Prostate gland (tissue), 2 donors: ENCODE data around the gene CYSLTR1. TPM values are rescaled to one million over a fixed set of nuclear protein-coding genes. Genes with fewer than 3 reads are reported as not detected.

Source experiments
- DNase-seq: peaks from one replicate; pipeline ENCODE4 v3.0.0-alpha.2; 2019; ENCODE audit warnings: low spot score
- H3K27ac ChIP-seq, 2 donors: fragments of 200-600 bp; sonication (generic); 2 replicates each; pipeline ENCODE4 v1.5.1; 2017 to 2019
- H3K27me3 ChIP-seq: fragments of 200-600 bp; sonication (generic); replicated peaks from 2 replicates; pipeline ENCODE4 v1.5.1; 2019; ENCODE audit not compliant: insufficient read depth
- H3K36me3 ChIP-seq, 2 donors: fragments of 200-600 bp; sonication (generic); 1 replicate in 1 of 2; 2 replicates in 1 of 2; pipeline versions ENCODE4 v1.5.1 to v1.8.1; 2017 to 2019
- H3K4me1 ChIP-seq: fragments of 200-600 bp; sonication (generic); replicated peaks from 2 replicates; pipeline ENCODE4 v1.5.1; 2019
- H3K4me3 ChIP-seq, 2 donors: fragments of 200-600 bp; sonication (generic); 2 replicates each; pipeline ENCODE4 v1.5.1; 2017 to 2019
- H3K9me3 ChIP-seq: fragments of 200-600 bp; sonication (generic); 2 replicates; pipeline ENCODE4 v1.5.1; 2017
- POLR2A ChIP-seq: fragments of 450-650 bp; IDR thresholded peaks from one replicate; pipeline ENCODE4 v1.6.1; 2016; ENCODE audit warnings: antibody characterized with exemption, mild to moderate bottlenecking
- POLR2AphosphoS5 ChIP-seq: sonication (generic); formaldehyde crosslinking; IDR thresholded peaks from one replicate; pipeline ENCODE4 v1.6.1; 2017; ENCODE audit warnings: antibody characterized with exemption
- WGBS: methylation state at CpG from one replicate; pipeline ENCODE4 v1.1.5; 2018; 5-methylcytosine and 5-hydroxymethylcytosine counted together
- intact Hi-C: fragments of 100-400 bp; cut with DNase I; formaldehyde crosslinking; loops from one replicate; pipeline ENCODE4 v1.14.2; 2022
- total RNA-seq, 2 donors: library from RNA; depleted of rRNA; stranded (reverse); fragments of >200 nt; gene quantifications; one replicate each; pipeline ENCODE4 v1.1.0, GENCODE V29; 2016
- TF ChIP-seq, protein P1 (sequence below), 4 experiments: fragments of 200-600 bp in 2 of 4; fragments of 450-650 bp in 2 of 4; sonication (generic) in 2 of 4; IDR thresholded peaks; 1 replicate in 3 of 4; 2 replicates in 1 of 4; pipeline ENCODE4 v1.5.1; 2016 to 2019; ENCODE audit warnings: antibody characterized with exemption in 4 of 4, mild to moderate bottlenecking in 2 of 4, moderate library complexity in 2 of 4

Gene CYSLTR1
- total RNA-seq, 2 donors from 2014 or later, result 0.97 to 1.5 TPM

GRCh38 chrX:78333521-78333920, 6.1 kb upstream of the CYSLTR1 start:
- intact Hi-C loops, result no loop called here

DNA sequence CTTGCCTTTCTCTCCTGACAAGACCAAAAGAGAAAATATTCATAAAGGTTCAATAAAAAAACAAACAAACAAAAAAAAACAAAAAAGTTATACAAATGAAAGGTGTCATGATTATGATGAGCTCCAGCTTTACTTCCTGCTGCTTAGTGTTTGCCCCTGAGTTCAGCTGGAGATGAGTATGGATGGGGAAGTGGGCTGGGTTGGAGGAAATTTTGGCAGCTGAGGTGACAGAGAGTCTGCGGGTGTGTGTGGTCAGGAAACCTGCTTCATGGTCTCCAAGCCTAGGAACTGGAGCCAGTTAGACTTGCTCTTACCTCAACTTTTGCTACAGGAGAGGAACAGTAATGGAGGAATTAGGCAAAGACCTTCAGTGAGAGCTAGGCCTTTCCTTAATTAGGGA, 4.3 kb upstream of the CYSLTR1 start:
- intact Hi-C loops, result no loop called here
- Histone ChIP-seq H3K4me3 (no peak overlapping the region), H3K36me3 (no peaks in the 10 kb centered on the region), H3K4me1 (no peaks in the 10 kb centered on the region), H3K27ac (no peak overlapping the region), H3K27me3 (no peaks in the 10 kb centered on the region), H3K9me3 (no peaks in the 10 kb centered on the region)
- 71% methylated on average over 1 of the region's 1 CpG for WGBS
- TF ChIP-seq POLR2A (no peak), POLR2AphosphoS5 (no peak)
- TF ChIP-seq, protein P1, sequence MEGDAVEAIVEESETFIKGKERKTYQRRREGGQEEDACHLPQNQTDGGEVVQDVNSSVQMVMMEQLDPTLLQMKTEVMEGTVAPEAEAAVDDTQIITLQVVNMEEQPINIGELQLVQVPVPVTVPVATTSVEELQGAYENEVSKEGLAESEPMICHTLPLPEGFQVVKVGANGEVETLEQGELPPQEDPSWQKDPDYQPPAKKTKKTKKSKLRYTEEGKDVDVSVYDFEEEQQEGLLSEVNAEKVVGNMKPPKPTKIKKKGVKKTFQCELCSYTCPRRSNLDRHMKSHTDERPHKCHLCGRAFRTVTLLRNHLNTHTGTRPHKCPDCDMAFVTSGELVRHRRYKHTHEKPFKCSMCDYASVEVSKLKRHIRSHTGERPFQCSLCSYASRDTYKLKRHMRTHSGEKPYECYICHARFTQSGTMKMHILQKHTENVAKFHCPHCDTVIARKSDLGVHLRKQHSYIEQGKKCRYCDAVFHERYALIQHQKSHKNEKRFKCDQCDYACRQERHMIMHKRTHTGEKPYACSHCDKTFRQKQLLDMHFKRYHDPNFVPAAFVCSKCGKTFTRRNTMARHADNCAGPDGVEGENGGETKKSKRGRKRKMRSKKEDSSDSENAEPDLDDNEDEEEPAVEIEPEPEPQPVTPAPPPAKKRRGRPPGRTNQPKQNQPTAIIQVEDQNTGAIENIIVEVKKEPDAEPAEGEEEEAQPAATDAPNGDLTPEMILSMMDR (IDR thresholded peaks at IDR 0.05), result no peak
- no peak for DNase-seq

More at GRCh38 chrX:78333521-78333920, 6.1 kb upstream of the CYSLTR1 start:
- Histone ChIP-seq H3K4me1 (no peaks in the 10 kb centered on the region), H3K27ac (peak overlapping the region in 1 of 2 donors; percentile 23), H3K9me3 (no peaks in the 10 kb centered on the region), H3K4me3 (no peak overlapping the region), H3K27me3 (no peaks in the 10 kb centered on the region), H3K36me3 (no peaks in the 10 kb centered on the region)
- TF ChIP-seq POLR2A (no peak), POLR2AphosphoS5 (peak; percentile 67)
- TF ChIP-seq, protein P1 (IDR thresholded peaks at IDR 0.05), result no peak
- DNase-seq, result peak; percentile 7

GRCh38 chrX:78330540-78330939, 3.1 kb upstream of the CYSLTR1 start:
- TF ChIP-seq, protein P1 (IDR thresholded peaks at IDR 0.05), result no peak
- TF ChIP-seq POLR2A, result no peak
- no peak for TF ChIP-seq POLR2AphosphoS5

DNA sequence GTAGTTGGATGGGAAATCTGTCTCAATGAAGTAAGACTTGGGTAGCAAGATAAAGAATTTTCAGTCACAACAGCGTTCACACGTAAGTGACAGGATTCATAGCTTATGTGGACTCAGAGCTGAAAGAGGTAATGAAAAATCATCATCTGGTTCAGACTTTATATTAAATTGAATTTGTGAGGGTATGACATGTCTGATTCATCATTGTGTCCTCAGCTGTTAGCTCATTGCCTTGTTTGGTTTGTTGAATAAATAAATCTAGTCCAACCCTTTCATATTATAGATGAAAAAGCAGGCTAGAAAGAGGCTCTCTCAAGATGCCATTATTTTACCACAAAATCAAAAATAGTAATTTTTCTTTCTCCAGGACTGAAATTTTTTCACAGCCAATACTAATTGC, 2.7 kb upstream of the CYSLTR1 start:
- no peak for TF ChIP-seq POLR2AphosphoS5
- no peak for TF ChIP-seq POLR2A
- TF ChIP-seq, protein P1 (IDR thresholded peaks at IDR 0.05), result no peak
- Histone ChIP-seq H3K4me3 (no peak overlapping the region), H3K27me3 (no peaks in the 10 kb centered on the region), H3K9me3 (no peaks in the 10 kb centered on the region), H3K36me3 (no peaks in the 10 kb centered on the region), H3K4me1 (no peaks in the 10 kb centered on the region), H3K27ac (peak overlapping the region in 1 of 2 donors; percentile 50)
- intact Hi-C loops, result no loop called here
- DNase-seq, result no peak
- 73% methylated on average over 2 of the region's 2 CpGs for WGBS

More at GRCh38 chrX:78330540-78330939, 3.1 kb upstream of the CYSLTR1 start:
- Histone ChIP-seq H3K4me1 (no peaks in the 10 kb centered on the region), H3K27me3 (no peaks in the 10 kb centered on the region), H3K36me3 (no peaks in the 10 kb centered on the region), H3K27ac (no peak overlapping the region), H3K4me3 (no peak overlapping the region), H3K9me3 (no peaks in the 10 kb centered on the region)
- 29% methylated on average over 1 of the region's 1 CpG for WGBS
- DNase-seq, result no peak
- intact Hi-C loops, result no loop called here

DNA sequence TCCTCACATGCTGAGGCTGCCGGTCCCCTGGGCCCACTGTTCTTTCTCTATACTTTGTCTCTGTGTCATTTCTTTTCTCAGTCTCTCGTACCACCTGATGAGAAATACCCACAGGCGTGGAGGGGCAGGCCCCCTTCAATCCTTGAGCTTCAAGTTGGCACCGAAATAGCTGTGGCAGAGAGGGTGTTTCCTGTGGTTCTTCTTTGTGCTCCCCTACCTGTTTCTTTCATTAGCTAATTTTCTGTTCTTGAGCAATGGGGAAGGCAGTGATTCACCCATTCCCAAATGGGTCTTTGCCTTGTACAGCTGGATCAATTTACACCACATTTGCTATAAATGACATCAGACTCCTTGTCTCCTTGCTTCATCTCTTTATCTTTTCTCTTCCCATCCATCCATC, 2.1 kb upstream of the CYSLTR1 start:
- H3K4me3 ChIP-seq, result no peak overlapping the region
- no peaks in the 10 kb centered on the region for H3K36me3 ChIP-seq
- no peaks in the 10 kb centered on the region for H3K9me3 ChIP-seq
- 39% methylated on average over 4 of the region's 4 CpGs for WGBS
- TF ChIP-seq POLR2AphosphoS5, result no peak
- TF ChIP-seq, protein P1 (IDR thresholded peaks at IDR 0.05), result no peak
- TF ChIP-seq POLR2A, result no peak
- no peaks in the 10 kb centered on the region for H3K4me1 ChIP-seq
- intact Hi-C loops, result no loop called here
- H3K27ac ChIP-seq, result peak overlapping the region in 1 of 2 donors; percentile 50
- H3K27me3 ChIP-seq, result no peaks in the 10 kb centered on the region
- no peak for DNase-seq
